Thymus (tissue), 11 donors: ENCODE measurements around the gene ELAVL1. TPM values are rescaled to one million over a fixed set of nuclear protein-coding genes. Genes with fewer than 3 reads are reported as not detected.

Source experiments
- DNase-seq, 9 donors: peaks; one replicate each; pipeline ENCODE4 v3.0.0-alpha.2; 2013; ENCODE audit warnings: low spot score in 9 of 9, low read depth in 6 of 9, missing footprints in 1 of 9
- H3K27ac ChIP-seq, 2 donors: one replicate each; pipeline ENCODE4 v1.5.1; 2013; ENCODE audit warnings: control low read depth in 1 of 2, low read depth in 1 of 2, low read length in 1 of 2, mild to moderate bottlenecking in 1 of 2, moderate library complexity in 1 of 2
- H3K27me3 ChIP-seq, 2 donors: one replicate each; pipeline ENCODE4 v1.5.1; 2013; ENCODE audit warnings: low read length in 1 of 2; ENCODE audit not compliant: control insufficient read depth in 2 of 2, insufficient read depth in 1 of 2
- H3K36me3 ChIP-seq, 2 donors: one replicate each; pipeline ENCODE4 v1.5.1; 2013; ENCODE audit warnings: low read length in 1 of 2, mild to moderate bottlenecking in 1 of 2, moderate library complexity in 1 of 2; ENCODE audit not compliant: control insufficient read depth in 2 of 2, insufficient read depth in 2 of 2
- H3K4me1 ChIP-seq, 2 donors: one replicate each; pipeline ENCODE4 v1.5.1; 2013; ENCODE audit warnings: low read length in 2 of 2; ENCODE audit not compliant: control insufficient read depth in 2 of 2, insufficient read depth in 2 of 2
- H3K4me3 ChIP-seq, 2 donors: one replicate each; pipeline ENCODE4 v1.5.1; 2013; ENCODE audit warnings: low read length in 2 of 2, control low read depth in 1 of 2, mild to moderate bottlenecking in 1 of 2
- H3K9me3 ChIP-seq, 2 donors: one replicate each; pipeline ENCODE4 v1.5.1; 2013; ENCODE audit warnings: low read length in 1 of 2, mild to moderate bottlenecking in 1 of 2; ENCODE audit not compliant: control insufficient read depth in 2 of 2, insufficient read depth in 1 of 2
- WGBS: extraction: QIAGEN DNeasy Blood & Tissue Kit; methylation state at CpG from one replicate; pipeline ENCODE4 v1.1.7; 2013; 5-methylcytosine and 5-hydroxymethylcytosine counted together
- polyA plus RNA-seq: library from polyadenylated mRNA; stranded (reverse); fragments of 200-250 nt; gene quantifications from one replicate; pipeline ENCODE4 v1.2.3, GENCODE V29; 2013
- total RNA-seq: library from RNA; stranded (reverse); fragments of 120-200 nt; gene quantifications from one replicate; pipeline ENCODE4 v1.2.4, GENCODE V29; 2013
- donor health status: healthy.

ELAVL1 gene
- total and polyA plus RNA-seq, 2 donors = 20.8 to 45.6 TPM

- H3K4me1 ChIP-seq = peaks cover 0 to 8% of the 10 kb centered on the region in 2 donors
- WGBS = 89% methylated on average over 6 of the region's 6 CpGs
These were observed 11.3 kb downstream of the ELAVL1 start for GRCh38 chr19:7994114-7994513.

GRCh38 chr19:7993560-7993959 is 11.9 kb downstream of the ELAVL1 start:
- Histone ChIP-seq H3K27ac (no peak overlapping the region), H3K27me3 (no peaks in the 10 kb centered on the region), H3K4me1 (peaks cover 0 to 8% of the 10 kb centered on the region in 2 donors), H3K36me3 (peaks cover 31 to 46% of the 10 kb centered on the region in 2 donors), H3K4me3 (no peak overlapping the region), H3K9me3 (peaks cover 0 to 3% of the 10 kb centered on the region in 2 donors)
- 96% methylated on average over 11 of the region's 11 CpGs for WGBS
- no peak for DNase-seq

More at GRCh38 chr19:7994114-7994513, 11.3 kb downstream of the ELAVL1 start:
- DNase-seq = no peak
- no peak overlapping the region for H3K27ac ChIP-seq
- peaks cover 0 to 3% of the 10 kb centered on the region in 2 donors for H3K9me3 ChIP-seq
- H3K36me3 ChIP-seq = peaks cover 25 to 44% of the 10 kb centered on the region in 2 donors
- no peaks in the 10 kb centered on the region for H3K27me3 ChIP-seq
- no peak overlapping the region for H3K4me3 ChIP-seq

- Histone ChIP-seq H3K27me3 (no peaks in the 10 kb centered on the region), H3K36me3 (peaks cover 41 to 54% of the 10 kb centered on the region in 2 donors), H3K27ac (no peak overlapping the region), H3K4me3 (no peak overlapping the region), H3K4me1 (peaks cover 0 to 5% of the 10 kb centered on the region in 2 donors), H3K9me3 (no peaks in the 10 kb centered on the region)
- WGBS = 88% methylated on average over 10 of the region's 10 CpGs
- no peak for DNase-seq
These were observed 12.9 kb downstream of the ELAVL1 start for GRCh38 chr19:7992575-7992974.

GRCh38 chr19:7989071-7989575 is 16.3 kb downstream of the ELAVL1 start:
- Histone ChIP-seq H3K9me3 (no peaks in the 10 kb centered on the region), H3K4me1 (no peaks in the 10 kb centered on the region), H3K27ac (no peak overlapping the region), H3K4me3 (no peak overlapping the region), H3K36me3 (peaks cover 68 to 82% of the 10 kb centered on the region in 2 donors), H3K27me3 (no peaks in the 10 kb centered on the region)
- 96% methylated on average over 12 of the region's 12 CpGs for WGBS
- DNase-seq = no peak

- 96% methylated on average over 5 of the region's 5 CpGs for WGBS
- Histone ChIP-seq H3K9me3 (no peaks in the 10 kb centered on the region), H3K27me3 (no peaks in the 10 kb centered on the region), H3K36me3 (peaks cover 76 to 89% of the 10 kb centered on the region in 2 donors), H3K27ac (no peak overlapping the region), H3K4me3 (no peak overlapping the region), H3K4me1 (no peaks in the 10 kb centered on the region)
- DNase-seq = no peak
These were observed 17.1 kb downstream of the ELAVL1 start for GRCh38 chr19:7988307-7988706.

- no peak for DNase-seq
- no peaks in the 10 kb centered on the region for H3K27me3 ChIP-seq
- H3K4me1 ChIP-seq = no peaks in the 10 kb centered on the region
- no peak overlapping the region for H3K27ac ChIP-seq
- WGBS = 98% methylated on average over 17 of the region's 17 CpGs
- no peaks in the 10 kb centered on the region for H3K9me3 ChIP-seq
- H3K4me3 ChIP-seq = no peak overlapping the region
- H3K36me3 ChIP-seq = peaks cover 86 to 88% of the 10 kb centered on the region in 2 donors
These were observed 18.2 kb downstream of the ELAVL1 start for GRCh38 chr19:7987114-7987768.

GRCh38 chr19:7986321-7987113 is 18.9 kb downstream of the ELAVL1 start:
- DNase-seq = no peak
- no peaks in the 10 kb centered on the region for H3K9me3 ChIP-seq
- no peaks in the 10 kb centered on the region for H3K27me3 ChIP-seq
- no peaks in the 10 kb centered on the region for H3K4me1 ChIP-seq
- no peak overlapping the region for H3K4me3 ChIP-seq
- H3K36me3 ChIP-seq = peaks cover 91 to 92% of the 10 kb centered on the region in 2 donors
- H3K27ac ChIP-seq = no peak overlapping the region
- 94% methylated on average over 23 of the region's 23 CpGs for WGBS

GRCh38 chr19:7985481-7985911 is 19.9 kb downstream of the ELAVL1 start:
- no peaks in the 10 kb centered on the region for H3K4me1 ChIP-seq

More at GRCh38 chr19:7985481-7985911, 19.9 kb downstream of the ELAVL1 start:
- DNase-seq = no peak
- H3K27ac ChIP-seq = peak overlapping the region in 1 of 2 donors; percentile 2
- H3K27me3 ChIP-seq = no peaks in the 10 kb centered on the region
- H3K4me3 ChIP-seq = no peak overlapping the region
- no peaks in the 10 kb centered on the region for H3K9me3 ChIP-seq
- H3K36me3 ChIP-seq = peaks cover 91 to 92% of the 10 kb centered on the region in 2 donors
- 98% methylated on average over 7 of the region's 7 CpGs for WGBS
